Measurements from ENCODE around the gene RNF222.

DNA sequence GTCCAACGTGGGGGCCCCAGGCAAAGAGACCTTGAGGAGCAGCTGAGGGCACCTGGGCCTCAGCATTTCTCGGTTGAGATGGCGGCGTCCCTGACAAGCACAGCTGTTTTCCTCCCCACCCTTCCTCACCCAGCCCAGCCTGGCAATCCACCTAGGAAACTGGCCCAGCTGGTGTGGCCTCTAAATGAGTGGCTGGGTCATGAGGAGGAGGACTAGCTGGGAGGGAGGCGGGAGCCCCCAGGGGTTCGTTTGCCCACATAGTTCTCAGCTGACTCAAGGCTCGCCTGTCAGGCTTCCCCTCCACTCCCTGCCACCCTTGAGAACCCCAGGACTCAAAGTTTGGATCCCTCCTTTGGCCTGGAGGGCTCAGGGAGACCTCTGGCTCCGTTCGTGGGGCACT lies 5.9 kb downstream of the RNF222 start:
- no peak for TF ChIP-seq EZH2 (IDR thresholded peaks at IDR 0.05; ENCODE audit: low read length)
- TF ChIP-seq, protein P1, sequence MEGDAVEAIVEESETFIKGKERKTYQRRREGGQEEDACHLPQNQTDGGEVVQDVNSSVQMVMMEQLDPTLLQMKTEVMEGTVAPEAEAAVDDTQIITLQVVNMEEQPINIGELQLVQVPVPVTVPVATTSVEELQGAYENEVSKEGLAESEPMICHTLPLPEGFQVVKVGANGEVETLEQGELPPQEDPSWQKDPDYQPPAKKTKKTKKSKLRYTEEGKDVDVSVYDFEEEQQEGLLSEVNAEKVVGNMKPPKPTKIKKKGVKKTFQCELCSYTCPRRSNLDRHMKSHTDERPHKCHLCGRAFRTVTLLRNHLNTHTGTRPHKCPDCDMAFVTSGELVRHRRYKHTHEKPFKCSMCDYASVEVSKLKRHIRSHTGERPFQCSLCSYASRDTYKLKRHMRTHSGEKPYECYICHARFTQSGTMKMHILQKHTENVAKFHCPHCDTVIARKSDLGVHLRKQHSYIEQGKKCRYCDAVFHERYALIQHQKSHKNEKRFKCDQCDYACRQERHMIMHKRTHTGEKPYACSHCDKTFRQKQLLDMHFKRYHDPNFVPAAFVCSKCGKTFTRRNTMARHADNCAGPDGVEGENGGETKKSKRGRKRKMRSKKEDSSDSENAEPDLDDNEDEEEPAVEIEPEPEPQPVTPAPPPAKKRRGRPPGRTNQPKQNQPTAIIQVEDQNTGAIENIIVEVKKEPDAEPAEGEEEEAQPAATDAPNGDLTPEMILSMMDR (optimal IDR thresholded peaks at IDR 0.05 in 1 of 3, IDR thresholded peaks at IDR 0.05 in 1 of 3, conservative IDR thresholded peaks at IDR 0.05 in 1 of 3; ENCODE audit: extremely low read depth in 1 of 3, insufficient read depth in 2 of 3, low read length in 3 of 3), result no peak
